Endometrial microvascular endothelial cells (primary cell): ENCODE results near the gene RAC2. TPM values are rescaled to one million over a fixed set of nuclear protein-coding genes. Genes with fewer than 3 reads are reported as not detected.

Experiments used
- in situ Hi-C: cut with HindIII; loops from 2 replicates; pipeline ENCODE4 v1.10.0; 2017; ENCODE audit warnings: low sequenced_read_pairs, low pct_unique_long_range_greater_than_20kb; ENCODE audit errors: inconsistent ontology term
- total RNA-seq: library from RNA; depleted of rRNA; stranded (reverse); fragments of >200 nt; gene quantifications from one replicate; pipeline ENCODE4 v1.2.3, GENCODE V29; 2015; ENCODE audit errors: inconsistent ontology term

RAC2 gene
- total RNA-seq, 1 donor from 2014 or later, result 398 TPM

GRCh38 chr22:37278261-37278660, 34.2 kb upstream of the RAC2 start:
- in situ Hi-C loops, result no loop called here

DNA sequence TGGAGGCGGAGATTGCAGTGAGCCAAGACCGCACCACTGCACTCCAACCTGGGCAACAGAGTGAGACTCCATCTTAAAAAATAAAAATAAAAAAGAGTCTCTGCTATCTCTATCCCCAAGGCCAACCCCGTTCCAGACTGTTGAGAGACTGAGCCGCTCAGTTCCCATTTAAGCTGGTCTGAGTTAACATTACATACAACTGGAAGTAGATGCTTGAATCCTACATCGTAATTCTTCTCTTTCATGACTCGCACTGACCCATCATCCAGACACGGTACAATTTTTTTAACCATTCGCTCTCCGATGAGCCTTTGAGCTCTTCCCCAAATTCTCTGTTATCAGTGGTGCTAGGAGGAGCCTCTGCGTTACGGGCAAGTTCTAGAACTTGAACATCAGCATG, 33.3 kb upstream of the RAC2 start:
- in situ Hi-C loops, result no loop called here

GRCh38 chr22:37276776-37277175, 32.7 kb upstream of the RAC2 start:
- in situ Hi-C loops, result no loop called here

DNA sequence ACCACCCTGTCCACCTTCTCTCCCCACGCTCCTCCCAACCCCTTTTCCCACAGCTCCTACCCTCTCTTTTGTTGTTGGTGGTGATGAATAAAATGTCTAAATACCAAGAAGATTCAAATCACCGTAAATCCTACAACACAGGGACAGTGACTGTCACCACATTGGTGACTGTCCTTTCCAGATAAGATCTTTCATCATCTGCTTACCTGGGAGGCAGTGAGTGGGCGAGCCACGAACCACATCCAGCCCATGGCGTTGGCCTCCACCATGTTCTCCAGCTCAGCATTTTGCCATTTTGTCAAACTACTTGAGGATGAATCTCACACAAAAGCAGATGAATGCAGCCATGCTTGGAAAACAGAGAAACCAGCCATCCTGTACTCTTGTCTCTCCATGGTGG, 31.6 kb upstream of the RAC2 start:
- in situ Hi-C loops, result no loop called here

- in situ Hi-C loops, result no loop called here
These were observed 31.1 kb upstream of the RAC2 start for GRCh38 chr22:37275134-37275533.

GRCh38 chr22:37274380-37274862, 30.4 kb upstream of the RAC2 start:
- in situ Hi-C loops, result no loop called here

GRCh38 chr22:37273846-37274225, 29.8 kb upstream of the RAC2 start:
- in situ Hi-C loops, result no loop called here

DNA sequence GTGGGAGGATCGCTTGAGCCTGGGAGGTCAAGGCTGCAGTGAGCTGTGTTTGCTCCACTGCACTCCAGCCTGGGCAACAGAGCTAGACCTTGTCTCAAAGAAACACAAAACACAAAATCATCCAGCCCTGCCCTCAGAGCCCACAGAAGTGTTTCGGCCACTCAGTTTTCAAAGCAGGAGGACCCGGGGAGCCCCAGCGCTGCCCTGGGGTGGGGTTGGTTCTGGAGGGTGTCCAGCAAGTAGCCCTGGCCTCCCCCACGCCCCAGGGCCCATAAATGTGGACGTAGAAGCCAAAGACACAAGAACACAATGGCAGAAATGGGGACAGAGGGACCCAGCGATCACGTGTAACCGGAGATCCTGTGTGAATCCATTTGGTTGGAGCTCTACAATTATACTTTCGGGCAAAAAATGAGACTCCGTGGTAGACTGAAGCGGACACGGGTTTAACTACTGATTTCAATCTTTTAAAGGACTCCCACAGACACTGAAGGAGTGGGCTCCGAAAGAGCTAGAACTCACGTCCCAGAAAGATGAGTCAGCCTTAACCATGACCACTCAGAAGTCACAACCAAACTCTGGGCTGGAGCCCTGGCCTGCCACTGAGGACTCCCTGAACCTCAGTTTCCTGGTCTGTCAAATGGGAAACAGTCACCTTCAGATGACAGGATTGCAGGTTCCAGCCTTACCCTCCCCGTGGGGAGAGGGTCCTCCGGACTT, 29.2 kb upstream of the RAC2 start:
- in situ Hi-C loops, result no loop called here

- in situ Hi-C loops, result no loop called here
These were observed 27.0 kb upstream of the RAC2 start for GRCh38 chr22:37270928-37271650.

DNA sequence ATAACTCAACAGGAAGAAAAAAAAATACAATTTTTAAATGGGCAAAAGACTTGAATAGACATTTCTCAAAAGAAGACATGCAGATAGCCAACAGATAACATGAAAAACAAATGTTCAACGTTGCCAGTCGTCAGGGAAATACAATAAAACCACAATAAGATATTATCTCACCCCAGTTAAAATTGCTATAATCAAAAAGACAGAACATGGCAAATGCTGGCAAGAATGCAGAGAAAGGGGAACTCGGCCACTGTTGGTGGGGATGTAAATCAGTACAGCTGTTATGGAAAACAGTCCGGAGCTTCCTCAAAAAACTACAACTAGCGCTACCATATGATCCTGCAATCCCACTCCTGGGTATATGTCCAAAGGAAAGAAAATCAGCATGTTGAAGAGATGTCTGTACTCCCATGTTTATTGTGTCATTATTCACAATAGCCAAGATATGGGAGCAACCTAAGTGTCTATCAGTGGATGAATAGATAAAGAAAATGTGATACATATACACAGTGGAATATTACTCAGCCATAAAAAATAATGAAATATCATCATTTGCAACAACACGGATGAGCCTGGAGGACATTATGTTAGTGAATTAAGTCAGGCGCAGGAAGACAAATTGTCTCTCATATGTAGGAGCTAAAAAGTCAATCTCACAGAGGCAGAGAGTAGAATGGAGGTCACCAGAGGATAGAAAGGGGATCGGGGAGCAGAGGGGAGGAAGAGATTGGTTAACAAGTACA, 26.0 kb upstream of the RAC2 start:
- in situ Hi-C loops, result no loop called here

DNA sequence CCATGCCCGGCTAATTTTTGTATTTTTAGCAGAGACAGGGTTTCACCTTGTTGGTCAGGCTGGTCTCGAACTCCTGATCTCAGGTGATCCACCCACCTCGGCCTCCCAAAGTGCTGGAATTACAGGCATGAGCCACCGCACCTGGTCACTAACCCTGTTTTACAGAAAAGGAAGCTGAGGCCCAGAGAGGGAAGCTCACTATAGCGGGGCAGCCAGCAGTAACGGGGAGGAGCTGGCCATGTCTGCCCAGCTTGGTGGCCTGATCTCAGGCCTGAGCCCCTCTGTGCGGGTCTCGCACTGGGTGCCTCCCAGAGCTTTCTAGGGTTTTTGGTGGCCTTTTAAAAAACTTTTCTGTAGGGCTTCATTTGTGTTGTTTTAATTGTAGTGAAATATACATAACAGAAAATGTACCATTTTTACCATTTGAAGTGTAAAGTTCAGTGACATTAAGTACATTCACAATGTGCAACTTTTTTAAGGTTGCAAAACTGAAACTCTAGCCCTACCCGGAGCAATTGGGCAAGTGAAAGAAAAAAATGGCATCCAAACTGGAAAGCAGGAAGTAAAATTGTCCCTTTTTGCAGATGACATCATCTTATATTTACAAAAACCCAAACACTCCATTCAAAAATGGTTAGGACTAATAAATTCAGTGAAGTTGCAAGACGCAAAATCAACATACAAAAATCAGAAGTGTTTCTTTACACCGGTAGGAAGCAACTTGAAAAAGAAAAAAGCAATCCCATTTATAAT, 23.8 kb upstream of the RAC2 start:
- in situ Hi-C loops, result no loop called here

DNA sequence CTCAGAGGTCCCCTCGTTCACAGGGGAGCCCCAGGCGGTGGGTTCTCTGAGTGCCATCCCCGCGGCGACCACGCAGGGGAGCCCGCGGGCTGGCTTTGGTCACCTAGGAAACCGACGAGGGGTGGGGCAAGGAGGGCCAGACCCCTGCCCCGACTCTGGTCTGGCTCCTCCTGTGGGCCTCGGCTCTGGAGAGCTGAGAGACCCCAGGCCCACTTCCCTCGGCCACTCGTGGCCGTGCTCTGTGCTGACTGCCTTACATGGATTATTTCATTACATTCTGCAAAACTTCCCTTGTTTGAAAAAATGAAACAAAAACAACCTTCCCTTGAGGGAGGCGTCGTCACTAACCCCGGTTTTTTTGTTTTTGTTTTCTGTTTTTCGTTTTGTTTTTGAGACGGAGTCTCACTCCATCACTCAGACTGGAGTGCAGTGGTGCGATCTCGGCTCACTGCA, 23.1 kb upstream of the RAC2 start:
- in situ Hi-C loops, result no loop called here

DNA sequence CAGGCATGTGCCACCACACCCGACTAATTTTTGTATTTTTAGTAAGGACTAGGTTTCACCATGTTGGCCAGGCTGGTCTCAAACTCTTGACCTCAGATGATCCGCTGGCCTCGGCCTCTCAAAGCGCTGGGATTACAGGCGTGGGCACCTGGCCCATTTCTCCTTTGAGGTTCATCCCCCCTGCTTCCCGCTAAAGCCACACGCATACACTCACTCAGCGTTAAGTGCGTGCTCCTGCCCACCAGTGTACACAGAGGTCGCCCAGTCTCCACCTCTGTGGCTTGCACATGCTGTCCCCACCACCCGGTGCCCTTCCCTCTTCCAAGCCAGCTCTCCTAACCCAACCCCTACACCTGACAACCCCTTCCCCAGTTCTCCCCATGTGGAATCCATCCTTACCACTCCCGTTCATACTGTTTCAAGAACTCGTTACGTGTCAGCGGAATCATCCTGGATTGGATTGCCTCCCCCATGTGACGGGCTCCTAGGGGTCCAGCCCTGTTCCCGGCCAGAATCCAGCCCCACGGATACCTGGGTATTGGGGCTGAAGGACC, 22.6 kb upstream of the RAC2 start:
- in situ Hi-C loops, result no loop called here

- in situ Hi-C loops, result no loop called here
These were observed 20.2 kb upstream of the RAC2 start for GRCh38 chr22:37263966-37264887.

- in situ Hi-C loops, result no loop called here
These were observed 18.3 kb upstream of the RAC2 start for GRCh38 chr22:37262346-37262745.

DNA sequence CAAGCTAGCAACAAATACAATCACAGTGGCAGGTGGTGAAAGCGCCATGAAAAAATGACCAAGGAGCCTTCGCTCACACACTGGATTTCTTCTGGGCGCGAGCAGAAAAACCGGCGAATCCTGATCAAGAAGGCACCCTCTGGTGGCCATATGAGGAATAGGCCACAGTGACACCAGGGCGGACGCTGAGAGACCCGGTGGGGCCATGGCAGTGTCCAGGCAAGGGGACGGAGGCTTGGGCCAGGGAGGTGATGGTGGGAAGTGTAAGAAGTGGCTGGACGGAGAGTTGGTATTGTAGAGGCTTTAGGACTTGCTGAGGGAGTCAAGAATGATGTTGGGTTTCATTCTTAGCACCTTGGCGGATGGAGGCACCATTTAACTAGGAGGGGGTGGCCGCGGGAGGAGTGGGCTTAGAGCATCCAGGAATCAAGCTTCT, 16.9 kb upstream of the RAC2 start:
- in situ Hi-C loops, result no loop called here

DNA sequence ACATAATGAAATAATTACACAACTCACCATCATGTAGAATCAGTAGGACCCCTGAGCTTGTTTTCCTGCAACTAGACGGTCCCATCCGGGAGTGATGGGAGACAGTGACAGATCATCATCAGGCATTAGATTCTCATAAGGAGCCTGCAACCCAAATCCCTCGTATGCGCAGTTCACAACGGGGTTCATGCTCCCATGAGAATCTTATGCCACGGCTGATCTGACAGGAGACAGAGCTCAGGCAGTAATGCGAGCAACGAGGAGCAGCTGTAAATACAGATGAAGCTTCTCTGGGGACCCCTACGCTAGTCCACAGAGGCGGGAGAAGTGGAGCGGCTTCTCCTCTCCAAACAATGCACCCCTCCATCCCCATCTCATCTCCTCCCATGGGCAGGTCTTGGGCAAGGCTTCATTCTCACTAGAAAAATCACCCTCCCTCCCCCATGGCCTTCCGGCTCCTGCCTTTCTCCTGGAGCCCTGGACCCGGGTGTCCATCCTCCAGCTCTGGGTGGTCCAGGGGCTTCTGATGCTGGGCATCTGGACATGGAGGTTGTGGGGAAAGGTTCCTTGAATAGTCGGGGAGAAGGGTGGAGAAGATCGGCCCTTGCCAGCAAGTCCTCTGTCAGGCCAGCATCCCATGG, 16.2 kb upstream of the RAC2 start:
- in situ Hi-C loops, result no loop called here
